SK-N-SH (cell line): Measurements from ENCODE around the gene SLC12A6. TPM values are rescaled to one million over a fixed set of nuclear protein-coding genes. Genes with fewer than 3 reads are reported as not detected.

ENCODE experiments used
- CTCF ChIA-PET: fragments of 300-600, 350-600 bp; formaldehyde crosslinking; extraction: SDS; loops from one replicate; lab custom pipeline; 2021; lab: Yijun Ruan, JAX
- POLR2A ChIA-PET: fragments of 350-600 bp; sonication (Branson Sonifier 250); formaldehyde crosslinking; extraction: SDS; loops from one replicate; lab custom pipeline; 2020; ENCODE audit warnings: antibody characterized with exemption, inconsistent platforms; lab: Yijun Ruan, JAX
- DNase-seq: peaks from one replicate; pipeline ENCODE4 v3.0.0; 2012
- H2AFZ ChIP-seq: fragments of 200-600 bp; sonication (generic); 2 replicates; pipeline ENCODE4 v1.8.1; 2016; ENCODE audit warnings: antibody characterized with exemption, mild to moderate bottlenecking, low read depth
- H3F3A ChIP-seq: fragments of 200-600 bp; sonication (generic); replicated peaks from 2 replicates; pipeline ENCODE3; 2016; ENCODE audit warnings: antibody characterized with exemption, mild to moderate bottlenecking; ENCODE audit not compliant: insufficient read depth
- H3K27ac ChIP-seq, 2 experiments: fragments of 200-500 bp in 1 of 2; fragments of 200-600 bp in 1 of 2; sonication (Bioruptor generic) in 1 of 2; sonication (generic), shearing (Covaris generic) in 1 of 2; 2 replicates each; pipeline versions ENCODE4 v1.5.1 to v1.6.1; 2014 to 2016; ENCODE audit warnings: low read depth in 2 of 2, inconsistent platforms in 1 of 2, low read length in 1 of 2, mild to moderate bottlenecking in 1 of 2, mixed read lengths in 1 of 2
- H3K27me3 ChIP-seq: fragments of 200-600 bp; sonication (generic), shearing (Covaris generic); 2 replicates; pipeline ENCODE4 v1.6.1; 2016; ENCODE audit warnings: mixed run types; ENCODE audit not compliant: insufficient read depth
- H3K36me3 ChIP-seq, 2 experiments: fragments of 200-500 bp in 1 of 2; fragments of 200-600 bp in 1 of 2; sonication (Bioruptor generic) in 1 of 2; sonication (generic) in 1 of 2; replicated peaks in 1 of 2; 2 replicates each; pipeline versions ENCODE3 to v1.5.1; 2014 to 2016; ENCODE audit warnings: low read length in 1 of 2, mild to moderate bottlenecking in 1 of 2; ENCODE audit not compliant: insufficient read depth in 2 of 2, control insufficient read depth in 1 of 2
- H3K4me1 ChIP-seq, 2 experiments: fragments of 200-500 bp in 1 of 2; fragments of 200-600 bp in 1 of 2; sonication (Bioruptor generic) in 1 of 2; sonication (generic), shearing (Covaris generic) in 1 of 2; 2 replicates each; pipeline versions ENCODE4 v1.5.1 to v1.6.1; 2014 to 2016; ENCODE audit warnings: low read depth in 1 of 2, low read length in 1 of 2, mixed run types in 1 of 2; ENCODE audit not compliant: insufficient read depth in 2 of 2, control insufficient read depth in 1 of 2
- H3K4me2 ChIP-seq: fragments of 200-600 bp; sonication (generic), shearing (Covaris generic); 2 replicates; pipeline ENCODE4 v1.6.1; 2017; ENCODE audit warnings: mixed run types
- H3K4me3 ChIP-seq, 2 experiments: fragments of 200-500 bp in 1 of 2; fragments of 200-600 bp in 1 of 2; sonication (Bioruptor generic) in 1 of 2; sonication (generic), shearing (Covaris generic) in 1 of 2; 2 replicates each; pipeline versions ENCODE4 v1.5.1 to v1.8.1; 2014 to 2016; ENCODE audit warnings: low read depth in 2 of 2, inconsistent platforms in 1 of 2, low read length in 1 of 2, mild to moderate bottlenecking in 1 of 2, mixed read lengths in 1 of 2, moderate library complexity in 1 of 2
- H3K79me2 ChIP-seq: fragments of 200-600 bp; sonication (generic); 2 replicates; pipeline ENCODE4 v1.8.1; 2017; ENCODE audit warnings: mild to moderate bottlenecking; ENCODE audit not compliant: insufficient read depth
- H3K9ac ChIP-seq: fragments of 200-600 bp; sonication (generic); 2 replicates; pipeline ENCODE4 v1.6.1; 2017; ENCODE audit warnings: mixed run types
- H3K9me2 ChIP-seq: fragments of 200-600 bp; sonication (generic); 2 replicates; pipeline ENCODE4 v1.6.1; 2017; ENCODE audit warnings: mixed run types
- H3K9me3 ChIP-seq: fragments of 200-600 bp; sonication (generic); 2 replicates; pipeline ENCODE4 v1.6.1; 2017; ENCODE audit warnings: mixed run types, mild to moderate bottlenecking, moderate library complexity
- H4K20me1 ChIP-seq: fragments of 200-600 bp; sonication (generic); 2 replicates; pipeline ENCODE4 v1.6.1; 2017; ENCODE audit warnings: mild to moderate bottlenecking, mixed run types; ENCODE audit not compliant: insufficient read depth
- ELF1 ChIP-seq: IDR thresholded peaks from 2 replicates; pipeline ENCODE4 v1.4.0; 2012
- EP300 ChIP-seq, 2 experiments: IDR thresholded peaks; 2 replicates each; pipeline versions ENCODE4 v1.4.0 to v1.6.1; 2012; ENCODE audit warnings: borderline replicate concordance in 1 of 2, low read depth in 1 of 2, low read length in 1 of 2
- FOXJ3 ChIP-seq: sonication (generic); formaldehyde crosslinking; IDR thresholded peaks from 2 replicates; pipeline ENCODE4 v1.5.1; 2020; ENCODE audit warnings: mild to moderate bottlenecking, missing genetic modification reagents
- GABPA ChIP-seq: IDR thresholded peaks from 2 replicates; pipeline ENCODE4 v1.4.0; 2012; ENCODE audit warnings: low read depth, mild to moderate bottlenecking
- GATA2 ChIP-seq: sonication (generic); formaldehyde crosslinking; IDR thresholded peaks from 2 replicates; pipeline ENCODE4 v1.5.0; 2020; ENCODE audit warnings: mild to moderate bottlenecking, missing genetic modification reagents
- MAX ChIP-seq: IDR thresholded peaks from 2 replicates; pipeline ENCODE4 v1.4.0; 2012; ENCODE audit warnings: low read depth
- MEF2A ChIP-seq: IDR thresholded peaks from 2 replicates; pipeline ENCODE4 v1.4.0; 2012; ENCODE audit warnings: low read depth, borderline replicate concordance
- MXI1 ChIP-seq: IDR thresholded peaks from 2 replicates; pipeline ENCODE4 v1.6.1; 2012; ENCODE audit warnings: mild to moderate bottlenecking, low read depth, low read length, improper control_type of control experiment
- NFIC ChIP-seq: IDR thresholded peaks from 2 replicates; pipeline ENCODE4 v1.4.0; 2012; ENCODE audit warnings: borderline replicate concordance
- NRF1 ChIP-seq: IDR thresholded peaks from 2 replicates; pipeline ENCODE4 v1.6.1; 2012; ENCODE audit warnings: low read depth, mild to moderate bottlenecking, low read length
- POLR2AphosphoS5 ChIP-seq: IDR thresholded peaks from 2 replicates; pipeline ENCODE4 v1.6.1; 2012; ENCODE audit warnings: low read depth, low read length
- RAD21 ChIP-seq: IDR thresholded peaks from 2 replicates; pipeline ENCODE4 v1.6.1; 2012; ENCODE audit warnings: mild to moderate bottlenecking, low read length
- RCOR1 ChIP-seq: fragments of 150-350 bp; IDR thresholded peaks from 2 replicates; pipeline ENCODE4 v1.6.1; 2017; ENCODE audit warnings: antibody characterized with exemption, low read length
- REST ChIP-seq: IDR thresholded peaks from 2 replicates; pipeline ENCODE4 v1.6.1; 2012; ENCODE audit warnings: mild to moderate bottlenecking, low read depth, low read length, moderate library complexity
- RFX5 ChIP-seq: IDR thresholded peaks from 2 replicates; pipeline ENCODE4 v1.6.1; 2012; ENCODE audit warnings: mild to moderate bottlenecking, improper control_type of control experiment, low read length
- SIN3A ChIP-seq: IDR thresholded peaks from 2 replicates; pipeline ENCODE4 v1.6.1; 2012; ENCODE audit warnings: low read depth, mild to moderate bottlenecking, low read length, moderate library complexity, borderline replicate concordance
- USF2 ChIP-seq: fragments of 150-350 bp; IDR thresholded peaks from 2 replicates; pipeline ENCODE4 v1.6.1; 2017; ENCODE audit warnings: antibody characterized with exemption, low read length, low read depth, borderline replicate concordance
- WGBS: methylation state at CpG from one replicate; pipeline ENCODE4 v1.1.6; 2017; ENCODE audit warnings: low lambda C conversion rate; 5-methylcytosine and 5-hydroxymethylcytosine counted together
- polyA plus RNA-seq, 3 experiments: library from polyadenylated mRNA; depleted of rRNA; stranded (reverse); fragments of >200 nt; gene quantifications; 2 replicates each; pipeline ENCODE4 v1.2.3, GENCODE V29; 2012
- TF ChIP-seq, protein P1 (sequence below): fragments of 150-350 bp; IDR thresholded peaks from 2 replicates; pipeline ENCODE4 v1.6.1; 2016; ENCODE audit warnings: mild to moderate bottlenecking, low read depth, low read length

SLC12A6 gene
- polyA plus RNA-seq, 1 of the 3 experiments (the other 2 are of a cell fraction) = 7.7 TPM

- 92% methylated on average over 9 of the region's 9 CpGs for WGBS
- DNase-seq = no peak
Observed at GRCh38 chr15:34355241-34355640, 17.7 kb upstream of the SLC12A6 start.

More at GRCh38 chr15:34355241-34355640, 17.7 kb upstream of the SLC12A6 start:
- H3K4me1 ChIP-seq = no peaks in the 10 kb centered on the region
- ChIA-PET CTCF (interaction anchor here (0.7 to 1.8 kb wide), 4 partner anchors 9 to 565 kb away, joined by 3 to 18 read pairs (median 3); partner anchors contain the start of genes LPCAT4, NOP10 and NUTM1), POLR2A (no interaction called here)
- H4K20me1 ChIP-seq = no peaks in the 10 kb centered on the region
- H3K36me3 ChIP-seq = peaks cover 0 to 35% of the 10 kb centered on the region in 2 experiments
- no peak overlapping the region for H3K27ac ChIP-seq
- no peaks in the 10 kb centered on the region for H3K79me2 ChIP-seq
- no peak overlapping the region for H3K4me3 ChIP-seq
- TF ChIP-seq RFX5 (no peak), FOXJ3 (CRISPR knock-in tag) (no peak), USF2 (no peak), MAX (no peak), NRF1 (no peak), RCOR1 (no peak), GATA2 (CRISPR knock-in tag) (no peak), SIN3A (no peak), MXI1 (no peak), NFIC (no peak), RAD21 (no peak), POLR2AphosphoS5 (no peak), EP300 (IDR thresholded peaks at IDR 0.05; ENCODE audit: borderline replicate concordance in 1 of 2, low read depth in 1 of 2, low read length in 1 of 2) (no peak), GABPA (no peak), ELF1 (no peak), REST (no peak), MEF2A (no peak)
- TF ChIP-seq, protein P1, sequence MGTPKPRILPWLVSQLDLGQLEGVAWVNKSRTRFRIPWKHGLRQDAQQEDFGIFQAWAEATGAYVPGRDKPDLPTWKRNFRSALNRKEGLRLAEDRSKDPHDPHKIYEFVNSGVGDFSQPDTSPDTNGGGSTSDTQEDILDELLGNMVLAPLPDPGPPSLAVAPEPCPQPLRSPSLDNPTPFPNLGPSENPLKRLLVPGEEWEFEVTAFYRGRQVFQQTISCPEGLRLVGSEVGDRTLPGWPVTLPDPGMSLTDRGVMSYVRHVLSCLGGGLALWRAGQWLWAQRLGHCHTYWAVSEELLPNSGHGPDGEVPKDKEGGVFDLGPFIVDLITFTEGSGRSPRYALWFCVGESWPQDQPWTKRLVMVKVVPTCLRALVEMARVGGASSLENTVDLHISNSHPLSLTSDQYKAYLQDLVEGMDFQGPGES = no peak
- no peaks in the 10 kb centered on the region for H3K9me3 ChIP-seq
- H3K4me2 ChIP-seq = no peak overlapping the region
- no peak overlapping the region for H3K9ac ChIP-seq
- no peaks in the 10 kb centered on the region for H3K27me3 ChIP-seq
- H2AFZ ChIP-seq = no peak overlapping the region
- H3F3A ChIP-seq = no peaks in the 10 kb centered on the region
- no peaks in the 10 kb centered on the region for H3K9me2 ChIP-seq
